ENCODE measurements around the gene CFAP100. TPM values are rescaled to one million over a fixed set of nuclear protein-coding genes. Genes with fewer than 3 reads are reported as not detected.

CFAP100 gene
- total RNA-seq, 2 donors from 2014 or later = not detected

- Histone ChIP-seq H3K36me3 (peaks cover 95% of the 10 kb centered on the region), H3K27me3 (no peaks in the 10 kb centered on the region), H3K4me3 (no peak overlapping the region), H3K4me1 (peaks cover 0 to 31% of the 10 kb centered on the region in 2 donors), H3K27ac (no peak overlapping the region), H3K9me3 (no peaks in the 10 kb centered on the region)
- no peak for DNase-seq (ENCODE audit: low spot score)
- no peak for TF ChIP-seq CTCF (IDR thresholded peaks at IDR 0.05)
Observed at GRCh38 chr3:126465928-126466544, 71.3 kb downstream of the CFAP100 start.

- H3K27ac ChIP-seq = no peak overlapping the region
- no peak for DNase-seq (ENCODE audit: low spot score)
- H3K27me3 ChIP-seq = no peaks in the 10 kb centered on the region
- TF ChIP-seq CTCF (IDR thresholded peaks at IDR 0.05) = no peak
- H3K4me3 ChIP-seq = no peak overlapping the region
- H3K4me1 ChIP-seq = peaks cover 0 to 26% of the 10 kb centered on the region in 2 donors
- peaks cover 95% of the 10 kb centered on the region for H3K36me3 ChIP-seq
- no peaks in the 10 kb centered on the region for H3K9me3 ChIP-seq
Observed at GRCh38 chr3:126466886-126467610, 72.3 kb downstream of the CFAP100 start.

GRCh38 chr3:126467611-126467955 lies 72.9 kb downstream of the CFAP100 start:
- H3K27ac ChIP-seq = no peak overlapping the region
- H3K27me3 ChIP-seq = no peaks in the 10 kb centered on the region
- H3K4me1 ChIP-seq = peaks cover 0 to 27% of the 10 kb centered on the region in 2 donors
- H3K36me3 ChIP-seq = peaks cover 92% of the 10 kb centered on the region
- no peaks in the 10 kb centered on the region for H3K9me3 ChIP-seq
- H3K4me3 ChIP-seq = no peak overlapping the region
- no peak for DNase-seq (ENCODE audit: low spot score)
- TF ChIP-seq CTCF (IDR thresholded peaks at IDR 0.05) = no peak

GRCh38 chr3:126468028-126468891 lies 73.6 kb downstream of the CFAP100 start:
- Histone ChIP-seq H3K27me3 (no peaks in the 10 kb centered on the region), H3K4me3 (no peak overlapping the region), H3K36me3 (peaks cover 89% of the 10 kb centered on the region), H3K27ac (peak overlapping the region in 1 of 2 donors; percentile 10), H3K4me1 (peaks cover 0 to 31% of the 10 kb centered on the region in 2 donors), H3K9me3 (no peaks in the 10 kb centered on the region)
- DNase-seq (ENCODE audit: low spot score) = no peak
- TF ChIP-seq CTCF (IDR thresholded peaks at IDR 0.05) = no peak

GRCh38 chr3:126469479-126469878 lies 74.8 kb downstream of the CFAP100 start:
- Histone ChIP-seq H3K4me1 (peaks cover 0 to 44% of the 10 kb centered on the region in 2 donors), H3K9me3 (no peaks in the 10 kb centered on the region), H3K27me3 (no peaks in the 10 kb centered on the region), H3K27ac (no peak overlapping the region), H3K36me3 (peaks cover 77% of the 10 kb centered on the region), H3K4me3 (no peak overlapping the region)
- no peak for TF ChIP-seq CTCF (IDR thresholded peaks at IDR 0.05)
- no peak for DNase-seq (ENCODE audit: low spot score)
